ENCODE data around the gene BICRA. TPM values are rescaled to one million over a fixed set of nuclear protein-coding genes. Genes with fewer than 3 reads are reported as not detected.

Gene BICRA
- total and polyA plus RNA-seq, 9 of the 15 experiments (the other 6 are each of a cell fraction or from before 2014, with no cell fraction given): 0.01 to 8.8 (median 1.2) TPM

GRCh38 chr19:47701717-47702552 is 93.0 kb downstream of the BICRA start:
- WGBS (ENCODE audit: insufficient coverage, low coverage, missing lambda C conversion rate): 96% methylated on average over 21 of the region's 91 CpGs
- H3K27me3 ChIP-seq (ENCODE audit: control insufficient read depth in 2 of 2, insufficient read depth in 2 of 2, low read length in 2 of 2): no peaks in the 10 kb centered on the region
- peaks cover 27% of the 10 kb centered on the region; the same call in 2 of the 3 replicates for H3K36me3 ChIP-seq (ENCODE audit: control insufficient read depth, insufficient read depth, low read length)
- H2AFZ ChIP-seq (ENCODE audit: low read depth, low read length): no peak overlapping the region
- DNase-seq (ENCODE audit: extremely low read depth in 1 of 4, low spot score in 3 of 4): no peak
- H3K4me3 ChIP-seq: no peak overlapping the region
- ChIA-PET POLR2A (interaction anchor here (0.6 kb wide), 1 partner anchor 266 kb away, joined by 3 read pairs; no protein-coding TSS in a partner anchor), CTCF (ENCODE audit: low intra/inter-chr PET ratio) (interaction anchor here (5.6 kb wide), 1 partner anchor 265 kb away, joined by 79 read pairs; no protein-coding TSS in a partner anchor)
- no TSS peak for BruUV-seq (replicated peaks)
- H3K9ac ChIP-seq (ENCODE audit: insufficient read depth in 1 of 2, low read depth in 2 of 2, low read length in 2 of 2): no peak overlapping the region
- H3K4me2 ChIP-seq (ENCODE audit: insufficient read depth, low read length): no peak overlapping the region
- no peaks in the 10 kb centered on the region for H3K9me3 ChIP-seq (replicated peaks; ENCODE audit: control insufficient read depth, insufficient read depth, low read depth, low read length)
- FAIRE-seq: no peak
- intact Hi-C loops (cut with micrococcal nuclease) (no loop called here), in situ Hi-C loops (cut with MboI) (no loop called here)
- no peaks in the 10 kb centered on the region for H4K20me1 ChIP-seq (replicated peaks; ENCODE audit: control insufficient read depth, insufficient read depth, low read length)
- TF ChIP-seq EP400 (IDR thresholded peaks at IDR 0.05) (no peak), KAT8 (IDR thresholded peaks at IDR 0.05; ENCODE audit: low read depth) (no peak), ZBTB33 (CRISPR knock-in tag; IDR thresholded peaks at IDR 0.05) (peak; percentile 72; the same call in 1 of the 2 replicates)
- H3K9me1 ChIP-seq (ENCODE audit: control insufficient read depth, insufficient read depth, low read length): no peaks in the 10 kb centered on the region
- H3K27ac ChIP-seq (ENCODE audit: extremely low read depth, low read depth, low read length): no peak overlapping the region
- no peak for ATAC-seq
- H3K4me1 ChIP-seq (replicated peaks in 1 of 2; ENCODE audit: control insufficient read depth in 2 of 2, insufficient read depth in 2 of 2, low read length in 2 of 2): peaks cover 0 to 15% of the 10 kb centered on the region in 2 experiments; a peak in 1 of 5 replicates
- no peaks in the 10 kb centered on the region for H3K79me2 ChIP-seq (ENCODE audit: control insufficient read depth, insufficient read depth, low read length)

All from K562 (cell line).